Measurements from ENCODE around the gene SLC4A1AP.

The SLC4A1AP gene

DNA sequence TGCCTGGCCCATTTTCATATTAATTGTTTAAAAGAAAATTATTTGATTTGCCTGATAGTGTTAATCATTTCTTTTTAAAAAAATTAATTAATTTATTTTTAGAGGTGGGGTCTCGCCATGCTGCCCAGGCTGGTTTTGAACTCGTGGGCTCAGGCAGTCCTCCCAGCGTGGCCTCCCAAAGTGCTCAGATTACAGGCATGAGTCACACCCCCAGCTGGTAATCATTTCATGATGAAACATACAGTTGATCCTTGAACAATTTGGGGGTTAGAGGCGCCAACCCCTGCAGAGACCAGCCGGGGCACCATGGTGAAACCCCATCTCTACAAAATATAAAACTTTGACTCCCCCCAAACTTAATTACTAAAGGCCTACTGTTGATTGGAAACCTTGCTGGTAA is 26.9 kb upstream of the SLC4A1AP start:
- H3K14ac ChIP-seq (ENCODE audit: low read length) = no peak overlapping the region
- no peak overlapping the region for H4K91ac ChIP-seq (ENCODE audit: low read depth, low read length)
- H3K9ac ChIP-seq (ENCODE audit: low read length) = no peak overlapping the region
- no peak overlapping the region for H2AK5ac ChIP-seq (ENCODE audit: low read length)
- DNase-seq = no peak
- no peaks in the 10 kb centered on the region for H3K4me1 ChIP-seq (ENCODE audit: control insufficient read depth in 1 of 2, insufficient read depth in 2 of 2, low read length in 2 of 2)
- H4K8ac ChIP-seq (ENCODE audit: low read depth, low read length) = no peak overlapping the region
- no peak overlapping the region for H3K27ac ChIP-seq (ENCODE audit: low read depth, low read length)
- no peak overlapping the region for H2AFZ ChIP-seq (ENCODE audit: insufficient read depth, low read length, poor library complexity)
- H3K27me3 ChIP-seq (ENCODE audit: insufficient read depth, low read length) = no peaks in the 10 kb centered on the region
- H3K79me2 ChIP-seq (ENCODE audit: control insufficient read depth, insufficient read depth, low read length, poor library complexity) = no peaks in the 10 kb centered on the region
- H3K4ac ChIP-seq (ENCODE audit: low read depth, low read length) = no peak overlapping the region
- H2BK120ac ChIP-seq (ENCODE audit: insufficient read depth, low read length, poor library complexity) = no peak overlapping the region
- H3K36me3 ChIP-seq (ENCODE audit: control insufficient read depth in 1 of 2, insufficient read depth in 2 of 2, low read length in 2 of 2) = peaks cover 19 to 40% of the 10 kb centered on the region in 2 experiments
- H3K79me1 ChIP-seq (ENCODE audit: low read length) = no peaks in the 10 kb centered on the region
- H2BK5ac ChIP-seq (ENCODE audit: low read depth, low read length, poor library complexity) = no peak overlapping the region
- no peak overlapping the region for H3K4me3 ChIP-seq (ENCODE audit: low read depth, low read length)
- no peak overlapping the region for H4K12ac ChIP-seq (ENCODE audit: low read depth, low read length)
- H2BK12ac ChIP-seq (ENCODE audit: low read length) = no peak overlapping the region
- no peaks in the 10 kb centered on the region for H3K9me3 ChIP-seq (ENCODE audit: insufficient read depth, low read depth, low read length)
- no CpG with 5 or more reads among the region's 5 CpGs for WGBS (ENCODE audit: extremely low coverage, insufficient coverage, insufficient read length)
- H3K23ac ChIP-seq (ENCODE audit: low read length) = no peak overlapping the region
- H3K4me2 ChIP-seq (ENCODE audit: low read length) = no peak overlapping the region
- no peak overlapping the region for H3K18ac ChIP-seq (ENCODE audit: low read length)

DNA sequence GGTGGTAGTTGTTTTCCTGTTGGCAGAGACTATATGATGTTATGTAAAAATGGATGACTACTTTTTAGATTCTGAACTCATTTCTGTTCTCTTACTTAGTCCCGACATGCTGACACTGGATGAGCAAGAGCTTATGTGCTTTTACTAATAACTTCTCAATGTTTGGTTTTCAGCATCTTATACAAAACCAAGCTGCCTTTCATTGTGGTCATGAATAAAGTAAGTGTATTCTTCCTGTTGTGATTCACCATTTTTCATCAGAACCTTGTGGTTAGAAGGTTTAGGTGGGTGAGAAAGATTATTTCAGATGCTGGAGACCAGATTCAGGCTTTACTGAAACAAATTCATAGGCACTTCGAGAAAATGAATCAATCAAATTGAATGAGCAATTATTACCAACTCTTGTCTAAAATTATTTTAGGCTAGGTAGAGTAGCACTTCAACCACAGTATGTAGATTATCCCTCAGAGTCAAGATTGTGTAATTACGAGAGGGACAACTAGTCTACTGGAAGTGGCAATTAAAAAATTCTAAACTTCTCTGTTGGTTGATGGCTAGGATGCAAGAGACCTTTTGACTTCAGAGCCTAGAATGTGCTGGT is 25.6 kb upstream of the SLC4A1AP start:
- Histone ChIP-seq H3K9ac (ENCODE audit: low read length) (no peak overlapping the region), H3K79me2 (ENCODE audit: control insufficient read depth, insufficient read depth, low read length, poor library complexity) (no peaks in the 10 kb centered on the region), H2AK5ac (ENCODE audit: low read length) (no peak overlapping the region), H3K18ac (ENCODE audit: low read length) (no peak overlapping the region), H2BK12ac (ENCODE audit: low read length) (no peak overlapping the region), H3K4me1 (ENCODE audit: control insufficient read depth in 1 of 2, insufficient read depth in 2 of 2, low read length in 2 of 2) (no peaks in the 10 kb centered on the region), H2BK5ac (ENCODE audit: low read depth, low read length, poor library complexity) (no peak overlapping the region), H3K79me1 (ENCODE audit: low read length) (no peaks in the 10 kb centered on the region), H4K8ac (ENCODE audit: low read depth, low read length) (no peak overlapping the region), H3K9me3 (ENCODE audit: insufficient read depth, low read depth, low read length) (no peaks in the 10 kb centered on the region), H3K27ac (ENCODE audit: low read depth, low read length) (no peak overlapping the region), H3K23ac (ENCODE audit: low read length) (no peak overlapping the region), H3K27me3 (ENCODE audit: insufficient read depth, low read length) (no peaks in the 10 kb centered on the region), H4K12ac (ENCODE audit: low read depth, low read length) (no peak overlapping the region), H3K14ac (ENCODE audit: low read length) (no peak overlapping the region), H3K4me3 (ENCODE audit: low read depth, low read length) (no peak overlapping the region), H2BK120ac (ENCODE audit: insufficient read depth, low read length, poor library complexity) (no peak overlapping the region), H4K91ac (ENCODE audit: low read depth, low read length) (no peak overlapping the region), H3K4ac (ENCODE audit: low read depth, low read length) (no peak overlapping the region), H3K36me3 (ENCODE audit: control insufficient read depth in 1 of 2, insufficient read depth in 2 of 2, low read length in 2 of 2) (peaks cover 23 to 40% of the 10 kb centered on the region in 2 experiments), H3K4me2 (ENCODE audit: low read length) (no peak overlapping the region), H2AFZ (ENCODE audit: insufficient read depth, low read length, poor library complexity) (no peak overlapping the region)
- no CpG with 5 or more reads among the region's 3 CpGs for WGBS (ENCODE audit: extremely low coverage, insufficient coverage, insufficient read length)
- DNase-seq = no peak

DNA sequence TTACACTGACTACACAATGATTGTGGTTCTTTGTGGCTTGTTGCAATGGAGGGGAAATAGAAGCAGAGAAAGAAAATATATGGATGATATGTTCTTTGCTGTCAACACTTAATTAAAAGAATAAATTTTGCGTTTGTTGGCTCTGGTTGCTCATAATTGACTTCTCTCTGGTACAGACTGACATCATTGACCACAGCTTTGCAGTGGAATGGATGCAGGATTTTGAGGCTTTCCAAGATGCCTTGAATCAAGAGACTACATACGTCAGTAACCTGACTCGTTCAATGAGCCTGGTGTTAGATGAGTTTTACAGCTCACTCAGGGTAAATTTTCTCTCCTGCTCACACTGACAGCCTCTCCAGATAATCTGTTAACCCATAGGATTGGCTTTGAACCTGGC is 25.0 kb upstream of the SLC4A1AP start:
- H3K4ac ChIP-seq (ENCODE audit: low read depth, low read length) = no peak overlapping the region
- H3K79me1 ChIP-seq (ENCODE audit: low read length) = no peaks in the 10 kb centered on the region
- H3K9ac ChIP-seq (ENCODE audit: low read length) = no peak overlapping the region
- no peak overlapping the region for H2BK12ac ChIP-seq (ENCODE audit: low read length)
- no peak for DNase-seq
- H2BK5ac ChIP-seq (ENCODE audit: low read depth, low read length, poor library complexity) = no peak overlapping the region
- H2AK5ac ChIP-seq (ENCODE audit: low read length) = no peak overlapping the region
- no peaks in the 10 kb centered on the region for H3K4me1 ChIP-seq (ENCODE audit: control insufficient read depth in 1 of 2, insufficient read depth in 2 of 2, low read length in 2 of 2)
- H3K4me3 ChIP-seq (ENCODE audit: low read depth, low read length) = no peak overlapping the region
- H3K27me3 ChIP-seq (ENCODE audit: insufficient read depth, low read length) = no peaks in the 10 kb centered on the region
- H4K91ac ChIP-seq (ENCODE audit: low read depth, low read length) = no peak overlapping the region
- no peaks in the 10 kb centered on the region for H3K79me2 ChIP-seq (ENCODE audit: control insufficient read depth, insufficient read depth, low read length, poor library complexity)
- H3K36me3 ChIP-seq (ENCODE audit: control insufficient read depth in 1 of 2, insufficient read depth in 2 of 2, low read length in 2 of 2) = peaks cover 21 to 39% of the 10 kb centered on the region in 2 experiments
- no peak overlapping the region for H3K27ac ChIP-seq (ENCODE audit: low read depth, low read length)
- no peak overlapping the region for H3K23ac ChIP-seq (ENCODE audit: low read length)
- no CpG with 5 or more reads among the region's 3 CpGs for WGBS (ENCODE audit: extremely low coverage, insufficient coverage, insufficient read length)
- H3K14ac ChIP-seq (ENCODE audit: low read length) = no peak overlapping the region
- H3K9me3 ChIP-seq (ENCODE audit: insufficient read depth, low read depth, low read length) = no peaks in the 10 kb centered on the region
- H2BK120ac ChIP-seq (ENCODE audit: insufficient read depth, low read length, poor library complexity) = no peak overlapping the region
- H4K12ac ChIP-seq (ENCODE audit: low read depth, low read length) = no peak overlapping the region
- H3K18ac ChIP-seq (ENCODE audit: low read length) = no peak overlapping the region
- H2AFZ ChIP-seq (ENCODE audit: insufficient read depth, low read length, poor library complexity) = no peak overlapping the region
- H4K8ac ChIP-seq (ENCODE audit: low read depth, low read length) = no peak overlapping the region
- H3K4me2 ChIP-seq (ENCODE audit: low read length) = no peak overlapping the region

DNA sequence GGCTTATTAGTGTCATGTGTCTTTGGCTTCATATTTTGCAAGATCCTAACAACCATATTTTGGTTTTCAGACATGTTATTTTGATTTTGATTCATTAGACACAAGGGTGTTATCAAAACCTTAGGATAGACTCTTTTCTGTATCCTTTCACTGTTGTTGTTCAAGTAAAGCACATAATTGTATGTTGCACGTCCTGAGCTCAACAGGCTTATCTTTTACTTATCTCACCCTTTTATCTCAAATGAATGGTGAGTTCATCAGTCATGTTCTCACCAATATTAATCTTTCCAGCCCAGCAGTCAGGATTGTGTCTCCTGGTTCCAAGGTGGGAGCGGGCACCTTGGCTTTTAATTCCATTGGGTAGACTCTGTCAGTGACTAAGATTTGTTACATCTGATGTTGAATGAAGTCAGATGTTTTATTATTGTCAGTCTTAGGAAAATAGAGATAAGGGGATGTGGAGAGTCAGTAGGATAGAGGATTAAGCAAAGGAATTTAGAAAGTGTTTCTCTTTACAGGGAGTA is 22.9 kb upstream of the SLC4A1AP start:
- H3K23ac ChIP-seq (ENCODE audit: low read length) = no peak overlapping the region
- H3K4me2 ChIP-seq (ENCODE audit: low read length) = no peak overlapping the region
- H4K91ac ChIP-seq (ENCODE audit: low read depth, low read length) = no peak overlapping the region
- no peak overlapping the region for H3K4ac ChIP-seq (ENCODE audit: low read depth, low read length)
- H4K12ac ChIP-seq (ENCODE audit: low read depth, low read length) = no peak overlapping the region
- H4K8ac ChIP-seq (ENCODE audit: low read depth, low read length) = no peak overlapping the region
- no peaks in the 10 kb centered on the region for H3K79me1 ChIP-seq (ENCODE audit: low read length)
- no peak overlapping the region for H3K9ac ChIP-seq (ENCODE audit: low read length)
- no peak overlapping the region for H2BK5ac ChIP-seq (ENCODE audit: low read depth, low read length, poor library complexity)
- peaks cover 22 to 35% of the 10 kb centered on the region in 2 experiments for H3K36me3 ChIP-seq (ENCODE audit: control insufficient read depth in 1 of 2, insufficient read depth in 2 of 2, low read length in 2 of 2)
- no CpG with 5 or more reads among the region's 2 CpGs for WGBS (ENCODE audit: extremely low coverage, insufficient coverage, insufficient read length)
- H2BK120ac ChIP-seq (ENCODE audit: insufficient read depth, low read length, poor library complexity) = no peak overlapping the region
- H2BK12ac ChIP-seq (ENCODE audit: low read length) = no peak overlapping the region
- no peak overlapping the region for H3K27ac ChIP-seq (ENCODE audit: low read depth, low read length)
- no peak overlapping the region for H2AFZ ChIP-seq (ENCODE audit: insufficient read depth, low read length, poor library complexity)
- H2AK5ac ChIP-seq (ENCODE audit: low read length) = no peak overlapping the region
- no peaks in the 10 kb centered on the region for H3K4me1 ChIP-seq (ENCODE audit: control insufficient read depth in 1 of 2, insufficient read depth in 2 of 2, low read length in 2 of 2)
- H3K18ac ChIP-seq (ENCODE audit: low read length) = no peak overlapping the region
- no peak overlapping the region for H3K4me3 ChIP-seq (ENCODE audit: low read depth, low read length)
- H3K14ac ChIP-seq (ENCODE audit: low read length) = no peak overlapping the region
- no peaks in the 10 kb centered on the region for H3K79me2 ChIP-seq (ENCODE audit: control insufficient read depth, insufficient read depth, low read length, poor library complexity)
- no peaks in the 10 kb centered on the region for H3K27me3 ChIP-seq (ENCODE audit: insufficient read depth, low read length)
- no peak for DNase-seq
- no peaks in the 10 kb centered on the region for H3K9me3 ChIP-seq (ENCODE audit: insufficient read depth, low read depth, low read length)
